HTR-8/SVneo (cell line): ENCODE data around the gene ERG.
A peak's percentile ranks its signal among the peaks of the same experiment; 100 is the strongest.

Source experiments
- DNase-seq: peaks from one replicate; pipeline ENCODE4 v3.0.0; 2011; ENCODE audit warnings: low spot score, mixed read lengths; ENCODE audit not compliant: insufficient read length
- FAIRE-seq: peaks from 2 replicates; lab custom pipeline; 2011; peaks lifted over from hg19 to GRCh38; lab: Jason Lieb, UNC

Gene ERG

DNA sequence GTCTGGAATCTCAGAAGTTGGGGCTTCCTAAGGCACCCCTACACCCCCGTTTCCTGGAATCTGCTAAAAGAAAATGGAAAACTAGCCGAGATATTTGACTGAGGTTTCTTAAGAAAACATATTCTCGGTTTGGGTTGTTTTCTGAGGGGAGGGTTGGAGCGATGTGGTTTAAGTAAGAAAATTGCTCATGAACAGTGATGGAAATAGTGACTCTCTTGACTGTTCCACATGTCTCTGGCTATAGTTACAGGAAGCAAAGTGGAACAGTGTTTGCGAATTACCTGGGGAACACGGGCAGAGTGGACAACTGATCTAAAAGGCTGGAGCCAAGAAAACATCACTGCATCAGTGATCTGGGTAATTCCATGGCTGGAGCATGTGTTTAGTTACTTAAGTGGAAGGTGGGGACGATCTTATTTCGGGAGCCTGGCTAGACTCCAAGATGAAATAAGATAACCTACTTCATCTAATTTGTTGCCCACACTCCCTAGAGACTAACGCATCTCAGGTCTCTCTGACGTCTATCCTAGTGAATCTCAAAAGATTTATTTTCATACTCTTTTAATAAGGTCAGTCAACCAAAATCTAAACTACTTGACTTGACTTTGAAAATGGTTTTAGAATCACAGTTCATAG lies 149.0 kb downstream of the ERG start:
- no peak for DNase-seq
- FAIRE-seq = no peak

DNA sequence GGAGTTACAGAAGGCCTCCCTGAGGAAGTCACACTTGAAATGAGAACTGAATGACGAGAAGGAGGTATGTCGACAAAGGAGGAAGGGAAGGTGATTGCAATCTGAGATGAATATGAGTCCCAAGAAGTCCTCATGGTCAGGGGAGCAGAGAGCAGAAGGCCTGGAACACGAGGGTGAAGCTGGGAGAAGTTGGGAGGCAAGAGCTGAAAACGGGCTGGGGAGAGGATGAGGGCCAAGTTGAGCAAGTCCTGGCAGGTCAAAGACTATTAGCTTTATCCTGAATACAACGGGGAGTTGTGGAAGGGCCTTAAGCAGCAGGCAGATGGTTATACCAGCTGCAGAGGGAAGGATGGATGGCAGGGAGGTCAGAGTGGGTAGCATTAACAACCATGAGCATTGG lies 152.0 kb downstream of the ERG start:
- DNase-seq = no peak
- no peak for FAIRE-seq

DNA sequence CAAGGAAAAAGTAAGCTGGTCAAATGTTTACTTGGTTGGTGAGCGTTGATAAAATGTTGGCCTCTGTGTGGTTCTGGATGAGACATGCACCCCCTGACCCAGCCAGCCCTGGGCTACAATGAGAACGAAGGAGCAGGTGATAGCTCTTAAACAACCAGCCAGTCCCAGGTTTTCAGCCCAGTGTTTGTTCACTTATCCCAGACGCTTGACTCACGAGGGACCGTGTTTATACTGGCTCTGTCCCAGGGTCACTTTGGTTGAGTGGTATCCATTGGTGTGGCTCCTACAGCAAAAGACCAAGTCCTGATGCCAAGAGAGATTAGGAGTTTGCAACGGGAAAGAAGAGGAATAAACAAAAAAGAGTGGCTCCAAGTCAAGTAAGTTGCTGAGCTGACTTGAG lies 154.6 kb downstream of the ERG start:
- FAIRE-seq (no peak), DNase-seq (no peak)

DNA sequence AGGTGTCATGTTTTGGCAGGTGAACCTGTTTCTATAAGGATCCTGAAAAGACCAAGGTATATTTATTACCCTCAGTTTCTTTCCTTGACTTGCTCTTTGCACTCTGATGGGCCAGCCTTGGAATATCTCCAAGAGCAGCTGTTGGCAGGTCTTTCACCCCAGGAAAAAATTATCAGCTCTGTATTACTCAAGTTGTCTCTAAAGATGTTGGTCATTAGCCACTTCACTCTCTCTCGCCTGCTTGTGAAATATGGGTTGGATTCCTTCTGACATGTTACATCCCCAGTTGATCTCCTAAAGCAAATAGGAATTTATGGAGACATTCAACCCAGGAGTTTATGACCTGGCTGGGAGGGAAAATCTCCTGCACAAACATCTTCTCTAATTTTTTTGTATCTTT lies 155.5 kb downstream of the ERG start:
- DNase-seq (no peak), FAIRE-seq (no peak)

DNA sequence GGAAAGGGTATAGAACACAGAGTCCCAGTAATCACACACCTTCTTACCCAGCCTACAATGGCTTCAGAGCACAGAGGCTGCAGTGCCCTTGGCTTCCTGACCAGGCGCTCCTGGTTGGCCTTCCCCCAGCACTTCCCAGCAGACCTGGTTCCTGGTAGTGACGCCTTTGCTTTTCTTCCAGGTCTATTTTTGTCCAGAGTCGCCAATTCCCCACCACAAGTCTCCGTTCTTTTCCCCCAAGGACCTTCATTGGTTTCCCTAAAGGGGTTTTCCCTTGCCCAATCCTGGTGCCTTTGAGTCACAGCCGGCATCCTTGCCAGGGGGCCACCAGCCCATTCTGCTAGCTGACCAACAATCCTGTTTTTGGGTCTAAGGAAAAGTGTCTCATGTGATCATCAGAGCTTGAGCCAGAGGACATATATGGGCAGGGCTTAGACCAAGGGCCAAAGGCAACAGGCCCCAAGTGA lies 156.7 kb downstream of the ERG start:
- no peak for FAIRE-seq
- no peak for DNase-seq

DNA sequence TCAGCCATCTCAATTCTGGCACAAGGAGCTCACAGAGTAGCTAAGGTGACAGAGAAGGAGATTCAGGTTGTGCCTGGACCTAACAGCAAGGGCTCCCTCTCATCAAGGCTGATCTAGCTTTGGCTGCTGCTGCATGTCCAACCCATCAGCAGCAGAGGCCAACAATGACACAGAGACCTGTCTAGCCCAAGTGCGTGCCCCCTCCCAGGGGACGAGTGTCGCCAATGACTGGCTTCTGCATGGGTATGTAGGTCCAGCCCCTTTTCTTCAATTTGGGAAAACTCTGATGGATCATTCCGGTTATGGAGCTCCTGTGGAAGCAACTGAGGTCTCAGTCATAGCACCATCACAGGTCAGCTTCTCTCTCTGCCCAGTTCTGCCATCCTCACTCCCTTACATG lies 158.1 kb downstream of the ERG start:
- no peak for DNase-seq
- FAIRE-seq = no peak

DNA sequence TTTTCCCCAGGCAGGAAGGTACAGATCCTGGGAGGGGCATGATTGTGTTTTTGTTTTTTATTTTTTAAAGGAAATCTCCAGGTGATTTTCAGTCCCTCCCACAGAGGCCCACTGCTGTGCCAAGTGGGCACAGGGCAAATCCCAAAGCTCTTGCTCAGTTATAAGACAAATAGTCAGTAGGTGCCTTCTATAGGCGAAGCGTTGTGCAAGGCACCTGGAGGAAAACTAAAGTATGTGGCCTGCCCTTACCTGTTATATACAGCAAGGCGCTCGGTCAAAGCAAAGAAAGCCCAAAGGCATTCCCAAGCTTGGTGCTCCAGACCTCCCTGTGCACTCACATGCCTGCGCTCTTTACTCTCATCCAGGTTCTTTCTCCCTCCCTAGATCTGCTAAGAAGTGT lies 160.5 kb downstream of the ERG start:
- DNase-seq (no peak), FAIRE-seq (no peak)

DNA sequence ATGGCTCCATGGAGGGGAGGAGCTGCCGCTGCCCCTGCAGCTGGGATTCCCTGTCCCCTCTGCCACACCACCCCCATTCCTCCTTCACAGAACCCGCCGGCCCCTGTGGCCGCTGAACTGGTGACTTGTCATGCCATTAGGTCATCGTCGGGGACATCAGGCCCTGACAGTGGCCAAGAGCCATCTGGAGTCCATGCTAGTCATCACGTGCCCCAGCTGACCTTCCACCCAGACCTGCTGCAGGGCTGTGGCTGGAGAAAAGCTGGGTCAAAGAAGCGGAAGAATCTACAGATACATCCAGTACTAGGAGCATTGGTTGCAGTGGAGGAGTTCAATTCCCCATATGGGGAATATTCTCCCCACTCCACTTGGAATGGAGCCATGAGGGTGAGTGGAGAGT lies 163.4 kb downstream of the ERG start:
- DNase-seq (no peak), FAIRE-seq (no peak)

DNA sequence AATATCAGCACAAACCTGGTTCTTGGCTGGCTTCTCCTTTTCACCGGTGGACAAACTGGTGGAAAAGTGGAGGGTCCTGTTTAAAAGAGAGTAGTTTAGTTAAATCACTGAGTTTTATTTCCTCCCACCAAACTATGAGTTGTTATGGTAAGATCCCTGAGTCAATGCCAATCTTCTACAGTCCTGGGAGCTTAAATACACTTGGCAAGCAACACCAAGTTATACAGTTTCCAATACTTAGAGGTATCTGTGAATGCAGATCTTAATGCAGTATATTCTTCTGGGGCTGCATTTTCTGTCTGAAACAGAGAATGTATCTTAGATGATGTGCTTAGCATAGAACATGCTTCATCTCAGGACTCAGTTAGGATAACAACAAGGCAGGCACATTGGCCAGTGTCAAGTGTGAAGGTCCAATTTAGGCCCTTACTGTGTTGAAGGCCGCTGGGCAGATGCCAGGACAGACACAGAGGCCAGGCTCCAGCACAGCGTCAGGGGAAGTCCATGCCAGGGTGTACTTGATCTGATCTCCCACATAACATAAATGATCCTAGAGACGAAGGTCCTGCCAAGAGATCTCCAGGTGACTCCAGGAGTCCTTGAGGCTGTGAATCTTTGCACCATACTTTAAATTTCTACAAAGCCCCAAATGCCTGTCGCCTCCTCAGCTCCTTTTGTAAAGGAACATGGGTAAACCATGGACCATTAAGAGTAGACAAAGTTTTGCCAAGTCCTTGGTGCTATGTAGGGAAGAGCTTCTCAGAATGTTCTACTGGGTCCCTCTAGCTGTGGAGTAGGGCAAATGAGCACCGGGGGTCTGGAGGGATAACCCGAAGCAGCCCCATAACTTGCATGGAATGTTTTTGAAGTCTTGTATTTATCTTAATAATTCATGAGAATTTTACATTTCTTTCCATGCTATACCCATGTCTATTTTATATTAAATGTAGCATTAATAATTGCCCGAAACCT lies 164.7 kb downstream of the ERG start:
- DNase-seq (peak; percentile 22), FAIRE-seq (no peak)

DNA sequence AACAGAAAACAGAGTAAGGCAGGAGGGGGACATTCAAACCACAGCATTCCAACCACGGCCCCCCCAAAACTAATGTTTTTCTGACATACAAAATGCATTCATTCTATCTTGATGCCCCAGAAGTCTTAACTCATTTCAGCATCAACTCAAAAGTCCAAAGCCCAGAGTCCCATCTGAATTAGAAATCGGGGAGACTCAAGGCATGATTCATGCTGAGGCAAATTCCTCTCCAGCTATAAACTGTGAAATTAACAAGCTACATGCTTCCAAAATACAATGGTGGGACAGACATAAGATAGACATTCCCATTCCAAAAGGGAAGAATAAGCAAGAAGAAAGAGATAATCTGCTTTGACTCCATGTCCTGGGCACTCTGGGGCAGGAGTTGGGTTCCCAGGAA lies 167.6 kb downstream of the ERG start:
- no peak for FAIRE-seq
- DNase-seq = no peak
